Coronary artery (tissue), 2 donors: Measurements from ENCODE around the gene KRT82.
"Not testable (repeated sequence)": the region's sequence is repeated elsewhere in the genome, so short reads cannot be mapped to it uniquely, and the experiment has no call there.

Experiments used
- DNase-seq: peaks from one replicate; pipeline ENCODE4 v3.0.0-alpha.2; 2017; ENCODE audit warnings: low spot score
- H3K27ac ChIP-seq, 2 donors: fragments of 200-600 bp; sonication (generic); one replicate each; pipeline ENCODE4 v1.5.1; 2016 to 2019
- H3K4me3 ChIP-seq: fragments of 200-600 bp; sonication (generic); 2 replicates; pipeline ENCODE4 v1.5.1; 2016; ENCODE audit warnings: mild to moderate bottlenecking, moderate library complexity
- TF ChIP-seq, protein P1 (sequence below): fragments of 200-600 bp; sonication (generic); IDR thresholded peaks from one replicate; pipeline ENCODE4 v1.5.1; 2019; ENCODE audit warnings: antibody characterized with exemption

The KRT82 gene

DNA sequence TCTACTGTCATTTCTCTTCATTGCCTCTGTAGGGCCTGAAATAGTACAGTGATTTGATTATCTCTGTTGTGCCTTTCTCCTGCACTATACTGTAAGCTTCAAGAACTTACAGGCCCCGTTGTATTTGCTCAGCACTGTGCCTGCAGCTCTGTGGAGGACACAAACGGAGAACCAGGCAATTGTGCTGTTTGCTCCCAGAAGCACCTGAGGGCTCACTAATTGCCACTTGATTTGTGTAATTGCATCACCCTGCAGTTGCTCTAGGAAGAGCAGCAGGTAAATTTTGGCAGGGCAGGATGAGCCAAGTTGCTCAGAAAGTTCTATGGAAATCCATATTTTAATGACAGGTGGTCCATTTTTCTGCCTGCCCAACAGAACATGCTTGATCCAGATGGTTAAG is 11.6 kb upstream of the KRT82 start:
- Histone ChIP-seq H3K4me3 (no peak overlapping the region), H3K27ac (peak overlapping the region in 1 of 2 donors; percentile 85)
- DNase-seq, result no peak
- TF ChIP-seq, protein P1, sequence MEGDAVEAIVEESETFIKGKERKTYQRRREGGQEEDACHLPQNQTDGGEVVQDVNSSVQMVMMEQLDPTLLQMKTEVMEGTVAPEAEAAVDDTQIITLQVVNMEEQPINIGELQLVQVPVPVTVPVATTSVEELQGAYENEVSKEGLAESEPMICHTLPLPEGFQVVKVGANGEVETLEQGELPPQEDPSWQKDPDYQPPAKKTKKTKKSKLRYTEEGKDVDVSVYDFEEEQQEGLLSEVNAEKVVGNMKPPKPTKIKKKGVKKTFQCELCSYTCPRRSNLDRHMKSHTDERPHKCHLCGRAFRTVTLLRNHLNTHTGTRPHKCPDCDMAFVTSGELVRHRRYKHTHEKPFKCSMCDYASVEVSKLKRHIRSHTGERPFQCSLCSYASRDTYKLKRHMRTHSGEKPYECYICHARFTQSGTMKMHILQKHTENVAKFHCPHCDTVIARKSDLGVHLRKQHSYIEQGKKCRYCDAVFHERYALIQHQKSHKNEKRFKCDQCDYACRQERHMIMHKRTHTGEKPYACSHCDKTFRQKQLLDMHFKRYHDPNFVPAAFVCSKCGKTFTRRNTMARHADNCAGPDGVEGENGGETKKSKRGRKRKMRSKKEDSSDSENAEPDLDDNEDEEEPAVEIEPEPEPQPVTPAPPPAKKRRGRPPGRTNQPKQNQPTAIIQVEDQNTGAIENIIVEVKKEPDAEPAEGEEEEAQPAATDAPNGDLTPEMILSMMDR, result no peak

DNA sequence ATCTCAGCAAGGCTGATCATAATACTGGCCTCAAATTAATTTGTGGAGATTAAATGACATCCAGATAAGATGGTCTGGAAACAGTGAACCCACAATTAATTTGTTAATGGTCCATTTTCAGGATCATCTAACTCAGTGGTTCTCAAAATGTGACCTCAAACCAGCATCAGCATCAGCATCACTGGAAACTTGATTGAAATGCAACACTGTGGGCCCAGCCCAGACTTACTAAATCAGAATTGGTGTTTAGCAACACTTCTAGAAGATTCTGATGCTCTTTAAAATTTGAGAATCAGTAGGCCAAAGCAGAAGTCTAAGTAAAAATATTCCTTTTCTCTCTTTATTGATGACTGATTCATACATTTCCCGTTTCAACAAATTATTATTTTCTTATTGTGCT is 10.7 kb upstream of the KRT82 start:
- TF ChIP-seq, protein P1, result no peak
- DNase-seq, result no peak
- Histone ChIP-seq H3K27ac (peak overlapping the region in 1 of 2 donors; percentile 85), H3K4me3 (no peak overlapping the region)

DNA sequence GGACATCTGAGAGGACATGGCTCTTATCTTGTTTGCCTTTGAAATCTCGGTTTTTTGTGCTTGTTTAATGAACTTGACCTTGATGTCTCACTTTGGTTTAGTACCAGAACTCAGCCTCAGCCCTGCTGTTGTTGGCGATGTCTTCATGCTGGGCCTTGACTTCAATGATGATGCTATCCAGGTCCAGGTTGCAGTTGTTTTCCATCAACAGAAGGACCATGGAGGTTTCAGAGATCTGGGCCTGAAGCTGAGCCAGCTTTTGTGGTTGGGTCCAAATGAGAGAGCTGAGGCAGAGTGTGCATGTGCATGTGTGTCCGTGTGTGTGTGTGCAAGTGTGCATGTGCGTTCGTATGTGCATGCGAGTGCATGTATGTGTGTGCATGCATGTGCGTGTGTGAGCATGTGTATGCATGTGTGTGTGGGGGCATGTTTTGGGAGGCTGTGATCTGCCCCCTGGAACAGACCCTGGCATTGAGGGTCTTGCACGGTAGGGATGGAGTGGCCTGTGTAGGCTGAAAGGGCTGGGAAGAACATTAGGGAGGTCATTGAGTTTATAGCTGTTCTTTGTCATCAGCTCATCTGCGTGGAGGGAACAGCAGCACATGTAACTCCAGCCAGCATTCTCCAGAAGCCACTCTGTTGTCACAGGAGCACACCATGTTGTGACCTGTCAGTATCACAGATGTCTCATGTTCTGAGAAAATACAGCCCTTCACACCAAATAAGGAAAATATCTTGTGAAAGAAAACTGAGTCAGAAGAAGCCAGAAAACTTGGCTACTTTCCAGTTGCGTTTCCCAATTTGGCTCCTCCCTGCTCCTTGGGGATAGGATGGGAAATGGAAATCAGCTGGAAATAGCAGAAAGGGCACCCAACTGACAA is 10.0 kb upstream of the KRT82 start:
- H3K27ac ChIP-seq, result peak overlapping the region in 1 of 2 donors; percentile 85
- TF ChIP-seq, protein P1, result no peak
- H3K4me3 ChIP-seq, result no peak overlapping the region
- DNase-seq, result no peak

DNA sequence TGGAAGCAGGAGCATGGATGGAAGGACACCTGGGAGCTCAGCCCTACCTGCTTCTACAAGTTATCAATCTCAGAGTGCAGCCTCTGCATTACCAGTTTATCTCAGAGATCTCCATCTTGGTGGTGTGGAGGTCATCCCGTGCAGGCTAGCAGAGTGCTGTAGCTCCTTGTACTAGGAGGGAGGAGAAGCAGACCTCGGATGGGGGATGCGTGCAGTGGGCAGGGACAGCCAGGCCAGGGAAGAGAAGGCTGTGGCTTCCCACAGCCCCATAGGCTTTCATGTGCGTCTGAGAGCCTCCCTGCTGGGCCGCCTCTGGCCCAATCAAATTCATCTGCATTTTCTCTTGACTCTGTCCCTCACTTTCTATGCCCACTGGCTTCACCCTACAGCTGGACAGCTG is 8.8 kb upstream of the KRT82 start:
- DNase-seq, result no peak
- TF ChIP-seq, protein P1, result no peak
- H3K27ac ChIP-seq, result peak overlapping the region in 1 of 2 donors; percentile 73

DNA sequence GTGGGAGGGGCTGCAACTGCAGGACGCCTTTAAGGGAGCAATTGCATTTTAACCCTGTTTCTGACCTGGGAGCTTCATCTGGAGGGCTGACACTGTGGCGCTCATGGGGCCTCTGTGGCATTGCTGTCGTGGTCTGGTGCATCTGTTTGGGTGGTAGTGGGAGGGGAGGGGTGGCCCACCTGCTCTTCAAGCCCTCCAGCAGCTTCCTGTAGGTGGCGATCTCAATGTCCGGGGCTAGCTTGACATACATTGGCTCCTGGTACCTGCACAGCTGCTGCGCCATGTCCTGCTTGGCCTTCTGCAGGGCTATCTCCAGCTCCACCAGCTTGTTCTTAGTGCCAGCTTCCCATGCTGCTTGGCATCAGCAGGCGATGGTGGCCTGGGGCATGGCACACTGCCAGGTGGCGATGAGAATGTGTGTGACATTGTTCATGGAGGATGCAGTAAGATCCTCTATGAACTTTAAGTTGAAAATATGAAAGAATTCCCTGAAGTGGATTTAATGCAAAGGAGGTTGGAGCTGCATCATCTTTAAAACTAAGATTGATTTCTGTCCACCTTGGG is 7.7 kb upstream of the KRT82 start:
- Histone ChIP-seq H3K27ac (no peak overlapping the region), H3K4me3 (no peak overlapping the region)
- DNase-seq, result no peak
- TF ChIP-seq, protein P1, result no peak

More for the DNA sequence above, 8.8 kb upstream of the KRT82 start:
- no peak overlapping the region for H3K4me3 ChIP-seq

DNA sequence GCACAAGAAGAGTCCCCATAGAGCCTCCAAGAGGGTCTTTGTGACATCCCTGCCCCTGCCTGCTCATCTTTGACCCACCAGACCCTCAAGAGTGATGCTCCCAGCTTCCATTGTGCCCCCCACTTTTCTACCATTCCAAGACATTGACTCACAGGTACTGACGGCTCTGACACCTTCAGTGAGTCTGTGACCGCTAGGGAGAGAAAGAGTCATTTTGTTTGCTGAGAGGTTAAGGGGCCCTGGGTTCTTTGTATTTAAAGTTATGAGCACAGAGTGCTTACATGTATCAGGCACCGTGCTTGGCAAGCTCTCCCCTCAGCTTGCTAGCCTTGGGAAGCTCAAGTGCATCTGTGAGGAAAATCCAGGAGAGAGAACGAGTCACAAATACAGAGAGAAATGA is 7.1 kb upstream of the KRT82 start:
- Histone ChIP-seq H3K27ac (no peak overlapping the region), H3K4me3 (no peak overlapping the region)
- no peak for DNase-seq
- TF ChIP-seq, protein P1, result no peak

DNA sequence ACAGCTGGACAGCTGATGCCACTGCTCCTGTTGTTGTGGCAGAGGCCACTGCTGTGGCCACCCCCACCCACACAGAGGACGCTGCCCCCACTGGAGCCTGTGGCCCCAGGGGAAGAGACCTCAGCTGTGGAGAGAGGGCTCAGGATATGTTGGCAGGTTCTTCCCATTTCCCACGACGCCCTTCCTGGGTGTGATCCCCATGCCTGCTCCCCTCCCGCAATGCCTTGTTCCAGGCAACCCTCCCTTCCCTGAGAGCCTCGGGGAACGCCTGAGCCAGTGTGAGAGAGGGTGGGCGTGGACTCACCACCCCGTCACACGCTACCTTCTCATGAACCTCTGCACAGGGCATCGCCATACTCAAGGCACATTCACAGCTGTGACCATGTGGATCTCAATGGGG is 5.7 kb upstream of the KRT82 start:
- H3K4me3 ChIP-seq, result no peak overlapping the region
- TF ChIP-seq, protein P1, result no peak
- DNase-seq, result no peak
- H3K27ac ChIP-seq, result no peak overlapping the region

DNA sequence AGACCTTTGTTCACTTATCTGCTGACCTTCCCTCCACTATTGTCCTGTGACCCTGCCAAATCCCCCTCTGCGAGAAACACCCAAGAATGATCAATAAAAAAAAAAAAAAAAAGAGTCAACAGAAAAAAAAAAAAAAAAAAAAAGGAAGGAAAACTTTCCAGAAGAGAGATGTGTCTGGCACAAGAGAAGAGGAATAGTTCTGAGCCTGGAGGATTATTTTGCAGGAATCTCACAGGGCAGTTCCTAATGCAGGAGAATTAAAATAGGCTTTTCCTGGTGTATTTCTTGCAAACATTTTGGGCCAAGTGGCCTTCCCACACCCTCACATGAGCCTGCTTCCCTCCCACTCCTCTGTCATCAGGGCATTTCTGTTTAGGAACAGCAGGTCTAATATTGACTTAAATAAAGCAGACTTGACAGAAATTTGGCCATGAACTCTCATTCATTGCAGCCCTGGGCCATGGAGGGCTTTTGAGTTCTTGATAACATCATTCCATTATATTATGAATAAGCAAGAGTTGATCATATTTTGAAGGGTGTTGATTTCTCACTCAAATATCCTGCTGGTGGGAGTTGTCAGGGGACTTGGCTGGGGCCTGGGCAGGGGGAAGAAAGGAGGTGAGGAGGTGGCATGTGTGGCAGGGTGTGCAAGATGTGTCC is 4.6 kb upstream of the KRT82 start:
- H3K27ac ChIP-seq, H3K4me3 ChIP-seq, DNase-seq: not testable (repeated sequence)
